OCI-LY3 (cell line): ENCODE data around the gene CLMN.

Source experiments
- H2AFZ ChIP-seq: fragments of 200-600, 300-600 bp; shearing (Covaris generic); 2 replicates; pipeline ENCODE4 v1.6.0; 2014; ENCODE audit warnings: antibody characterized with exemption, low read depth, low read length
- H3K27ac ChIP-seq: fragments of 200-600, 300-600 bp; sonication (generic); 2 replicates; pipeline ENCODE4 v1.5.1; 2014; ENCODE audit warnings: mild to moderate bottlenecking, low read length, moderate library complexity, mixed read lengths
- H3K27me3 ChIP-seq: fragments of 200-600, 300-600 bp; sonication (generic); 2 replicates; pipeline ENCODE4 v1.6.1; 2014; ENCODE audit warnings: low read depth, low read length, mixed read lengths
- H3K36me3 ChIP-seq: fragments of 200-600, 300-600 bp; sonication (generic); replicated peaks from 2 replicates; pipeline ENCODE3; 2014; ENCODE audit warnings: low read depth, low read length, mixed read lengths
- H3K4me1 ChIP-seq: fragments of 300-600, 200-600 bp; sonication (generic); 2 replicates; pipeline ENCODE4 v1.6.1; 2014; ENCODE audit warnings: low read length, mixed read lengths
- H3K4me2 ChIP-seq: fragments of 200-600, 300-600 bp; sonication (generic); 2 replicates; pipeline ENCODE4 v1.6.1; 2014; ENCODE audit warnings: low read length, mixed read lengths
- H3K4me3 ChIP-seq: fragments of 300-600, 200-600 bp; sonication (generic); 2 replicates; pipeline ENCODE4 v1.5.1; 2014; ENCODE audit warnings: antibody characterized with exemption, mild to moderate bottlenecking, low read length, moderate library complexity
- H3K79me2 ChIP-seq: fragments of 300-600, 200-600 bp; shearing (Covaris generic); 2 replicates; pipeline ENCODE4 v1.6.1; 2014; ENCODE audit warnings: mild to moderate bottlenecking, low read length, mixed read lengths
- H3K9ac ChIP-seq: fragments of 300-600, 200-600 bp; shearing (Covaris generic); 2 replicates; pipeline ENCODE4 v1.6.0; 2014; ENCODE audit warnings: mild to moderate bottlenecking, low read length, moderate library complexity
- H3K9me3 ChIP-seq: fragments of 200-600, 300-600 bp; shearing (Covaris generic); 2 replicates; pipeline ENCODE4 v1.6.1; 2014; ENCODE audit warnings: low read length, mixed read lengths; ENCODE audit not compliant: insufficient read depth
- H4K20me1 ChIP-seq: fragments of 200-600, 300-600 bp; sonication (generic); 2 replicates; pipeline ENCODE4 v1.6.1; 2016; ENCODE audit warnings: low read length, mixed read lengths; ENCODE audit not compliant: insufficient read depth
- CTCF ChIP-seq: fragments of 200-600, 300-600 bp; sonication (generic); IDR thresholded peaks from 2 replicates; pipeline ENCODE4 v1.5.1; 2014; ENCODE audit warnings: antibody characterized with exemption, low read length, low read depth
- EZH2phosphoT487 ChIP-seq: fragments of 200-600 bp; shearing (Covaris generic); IDR thresholded peaks from 2 replicates; pipeline ENCODE4 v1.6.1; 2018; ENCODE audit warnings: antibody characterized with exemption, mixed run types, low read depth

CLMN gene

GRCh38 chr14:95189367-95190132, 130.2 kb downstream of the CLMN start:
- no peak for TF ChIP-seq EZH2phosphoT487
- TF ChIP-seq CTCF: no peak
- Histone ChIP-seq H3K4me3 (no peak overlapping the region), H3K27me3 (peaks cover 16% of the 10 kb centered on the region), H3K36me3 (no peaks in the 10 kb centered on the region), H3K9me3 (no peaks in the 10 kb centered on the region), H4K20me1 (no peaks in the 10 kb centered on the region), H3K4me1 (no peaks in the 10 kb centered on the region), H3K79me2 (no peaks in the 10 kb centered on the region), H3K4me2 (no peak overlapping the region), H3K27ac (no peak overlapping the region), H3K9ac (no peak overlapping the region), H2AFZ (no peak overlapping the region)

GRCh38 chr14:95188380-95188779, 131.3 kb downstream of the CLMN start:
- Histone ChIP-seq H4K20me1 (no peaks in the 10 kb centered on the region), H3K27ac (no peak overlapping the region), H3K9ac (no peak overlapping the region), H3K9me3 (no peaks in the 10 kb centered on the region), H3K27me3 (peaks cover 16% of the 10 kb centered on the region), H3K4me3 (no peak overlapping the region), H3K79me2 (no peaks in the 10 kb centered on the region), H3K36me3 (no peaks in the 10 kb centered on the region), H2AFZ (no peak overlapping the region), H3K4me2 (no peak overlapping the region), H3K4me1 (no peaks in the 10 kb centered on the region)
- no peak for TF ChIP-seq CTCF
- TF ChIP-seq EZH2phosphoT487: no peak

GRCh38 chr14:95185767-95186392, 133.8 kb downstream of the CLMN start:
- no peak overlapping the region for H3K4me3 ChIP-seq
- no peak overlapping the region for H3K27ac ChIP-seq

More at GRCh38 chr14:95185767-95186392, 133.8 kb downstream of the CLMN start:
- Histone ChIP-seq H2AFZ (no peak overlapping the region), H3K79me2 (no peaks in the 10 kb centered on the region), H3K4me1 (no peaks in the 10 kb centered on the region), H3K4me2 (no peak overlapping the region), H3K36me3 (no peaks in the 10 kb centered on the region), H4K20me1 (no peaks in the 10 kb centered on the region), H3K9ac (no peak overlapping the region), H3K9me3 (no peaks in the 10 kb centered on the region), H3K27me3 (peaks cover 16% of the 10 kb centered on the region)
- TF ChIP-seq EZH2phosphoT487 (no peak), CTCF (no peak)
